Activated gamma-delta T cell (primary cell): Measurements from ENCODE around the gene ARMC7.

Source experiments
- DNase-seq: peaks from one replicate; lab custom pipeline; 2025; lab: John Stamatoyannopoulos, UW

ARMC7 gene

GRCh38 chr17:75078284-75079022, 31.3 kb upstream of the ARMC7 start:
- no peak for DNase-seq

GRCh38 chr17:75079023-75079373, 30.8 kb upstream of the ARMC7 start:
- DNase-seq: no peak

- DNase-seq: no peak
Observed at GRCh38 chr17:75081611-75082540, 27.9 kb upstream of the ARMC7 start.

DNA sequence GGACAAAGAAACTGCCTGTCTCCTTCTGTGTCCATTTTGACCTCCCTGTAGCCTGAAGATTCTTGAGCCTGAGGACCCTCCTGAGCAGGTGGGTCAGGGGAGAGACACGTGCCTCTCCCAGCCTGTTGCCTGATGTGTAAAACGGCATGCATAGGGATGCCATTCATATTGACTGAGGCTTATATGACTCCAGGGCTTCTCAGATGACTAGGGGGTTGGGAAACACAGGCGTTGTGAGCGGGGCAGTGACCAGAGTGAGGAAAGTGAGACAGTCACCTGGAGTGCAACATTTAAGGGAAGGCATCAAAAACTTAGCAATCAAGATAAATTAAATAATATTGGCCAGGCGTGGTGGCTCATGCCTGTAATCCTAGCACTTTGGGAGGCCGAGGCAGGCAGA, 27.1 kb upstream of the ARMC7 start:
- no peak for DNase-seq

DNA sequence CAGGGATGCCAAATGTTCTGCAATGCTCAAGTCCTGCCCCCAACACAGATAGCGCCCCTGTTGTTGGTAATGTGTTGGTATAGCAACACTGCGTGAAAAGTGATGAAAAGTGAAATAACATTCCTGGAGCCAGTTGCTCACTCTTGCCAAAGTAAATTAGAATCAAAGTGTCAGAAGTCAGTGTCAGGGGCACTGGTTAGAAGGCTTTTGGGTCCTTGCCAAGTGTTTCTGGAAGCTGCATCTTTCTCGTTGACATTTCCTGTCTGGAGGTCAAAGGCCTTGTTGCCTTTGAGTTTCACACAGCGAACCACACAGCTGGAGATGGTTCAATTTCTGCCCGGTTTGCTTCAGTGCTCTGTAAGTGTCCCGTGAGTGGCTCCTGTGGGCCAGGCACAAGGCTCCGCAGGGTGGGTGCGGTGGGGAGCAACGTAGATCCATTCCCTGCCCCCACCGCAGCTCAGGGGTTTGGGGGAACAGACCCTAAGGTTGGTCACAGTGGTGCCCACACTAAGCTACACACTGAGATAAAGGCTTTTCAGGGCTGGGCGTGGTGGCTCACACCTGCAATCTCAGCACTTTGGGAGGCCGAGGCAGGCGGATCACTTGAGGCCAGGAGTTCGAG, 25.6 kb upstream of the ARMC7 start:
- DNase-seq: no peak

GRCh38 chr17:75086496-75087181, 23.1 kb upstream of the ARMC7 start:
- DNase-seq: no peak

- DNase-seq: no peak
Observed at GRCh38 chr17:75087182-75087557, 22.6 kb upstream of the ARMC7 start.

DNA sequence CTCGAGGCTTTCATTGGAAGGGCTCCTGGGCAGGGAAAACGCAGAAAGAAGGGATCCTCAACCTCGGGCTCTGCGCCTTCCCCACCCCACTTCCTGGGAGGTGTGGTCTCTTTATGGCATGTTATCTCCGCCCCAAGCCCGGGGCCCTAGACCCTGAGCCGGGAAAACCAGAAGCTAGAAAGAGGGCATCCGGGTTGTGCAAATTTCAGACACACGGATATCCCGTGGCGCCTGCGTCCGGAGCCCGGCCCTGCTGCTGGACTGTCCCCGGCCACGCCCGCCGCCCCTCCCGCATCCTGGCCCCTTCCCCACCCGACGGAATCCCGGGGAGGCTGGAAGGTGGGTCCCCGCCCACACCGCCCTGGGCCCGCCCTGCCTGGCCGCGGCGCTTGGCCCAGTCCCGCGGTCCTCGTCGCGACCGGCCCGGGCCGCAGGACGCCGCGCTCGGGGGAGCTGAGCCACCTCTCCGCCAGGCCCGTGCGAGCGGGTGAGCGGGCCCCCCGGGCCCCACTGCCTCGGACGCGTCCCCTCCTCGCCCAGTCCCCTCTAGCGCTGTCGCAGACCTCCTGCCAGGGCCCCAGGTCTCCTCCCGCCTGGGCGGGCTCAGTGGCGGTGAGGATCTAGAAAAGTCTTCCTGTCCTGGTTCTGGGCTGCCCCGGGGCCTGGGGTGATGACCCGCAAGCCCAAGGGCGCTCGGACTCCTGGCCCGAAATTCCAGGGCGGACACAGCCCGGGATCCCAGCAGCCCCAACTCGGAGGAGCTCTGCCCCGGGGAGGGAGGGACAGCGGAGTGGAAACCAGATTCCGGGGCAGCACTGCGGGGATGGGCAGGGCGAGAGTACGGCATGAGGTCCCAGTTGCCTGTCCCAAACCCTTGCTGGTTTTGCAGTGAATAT, 22.0 kb upstream of the ARMC7 start, which contains the start of gene SLC16A5:
TSS of gene SLC16A5 (plus strand) at position 397 of the 896 bp plus-strand sequence. CDS start 5,683 bp downstream, outside the sequence.
- no peak for DNase-seq

DNA sequence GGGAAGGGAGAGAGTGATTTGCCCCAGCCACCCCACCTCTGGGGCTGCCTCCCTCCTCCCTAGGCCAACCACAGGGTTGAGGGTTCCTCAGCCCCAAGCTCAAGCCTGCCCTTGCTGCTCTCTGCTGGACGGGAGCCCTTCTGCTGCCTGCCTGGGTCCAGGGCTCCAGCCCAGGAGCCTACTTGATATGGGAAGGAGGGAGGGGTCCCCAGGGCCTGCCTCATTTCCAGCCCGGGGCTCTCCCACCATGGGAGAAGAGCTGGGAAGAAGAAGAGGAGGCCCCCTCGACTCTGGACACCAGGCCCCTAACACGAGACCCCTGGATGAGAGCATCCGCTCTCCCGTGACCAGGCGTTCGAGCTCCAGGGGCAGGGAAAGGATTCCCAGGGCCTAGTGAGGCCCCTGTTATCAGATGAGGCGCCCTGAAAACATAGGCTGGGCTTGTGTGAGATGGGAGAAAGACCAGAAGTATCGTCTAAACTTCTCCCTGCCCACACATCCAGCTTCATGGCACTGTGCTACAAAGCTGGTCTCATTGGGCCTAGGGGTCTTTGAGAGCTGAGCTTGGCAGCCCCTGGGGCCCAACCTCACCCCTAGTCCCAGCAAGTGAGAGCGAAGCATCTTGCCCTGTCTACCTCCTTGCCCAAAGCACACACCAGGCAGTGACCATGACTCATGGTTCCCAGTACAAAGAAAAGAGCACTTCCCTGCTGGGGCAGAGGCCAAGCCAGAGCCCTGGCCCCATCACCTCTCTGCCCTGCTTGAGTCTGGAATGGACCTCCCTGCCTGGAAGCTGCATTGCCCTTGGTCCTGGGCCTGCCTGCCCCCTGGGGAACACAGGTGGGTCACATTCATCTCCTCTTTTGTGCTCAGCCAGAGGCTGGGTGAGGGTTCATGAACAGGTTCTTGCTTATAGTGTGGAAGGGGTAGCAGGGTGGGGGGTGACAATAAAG, 21.0 kb upstream of the ARMC7 start:
- no peak for DNase-seq

GRCh38 chr17:75090871-75091854, 18.6 kb upstream of the ARMC7 start:
- no peak for DNase-seq

DNA sequence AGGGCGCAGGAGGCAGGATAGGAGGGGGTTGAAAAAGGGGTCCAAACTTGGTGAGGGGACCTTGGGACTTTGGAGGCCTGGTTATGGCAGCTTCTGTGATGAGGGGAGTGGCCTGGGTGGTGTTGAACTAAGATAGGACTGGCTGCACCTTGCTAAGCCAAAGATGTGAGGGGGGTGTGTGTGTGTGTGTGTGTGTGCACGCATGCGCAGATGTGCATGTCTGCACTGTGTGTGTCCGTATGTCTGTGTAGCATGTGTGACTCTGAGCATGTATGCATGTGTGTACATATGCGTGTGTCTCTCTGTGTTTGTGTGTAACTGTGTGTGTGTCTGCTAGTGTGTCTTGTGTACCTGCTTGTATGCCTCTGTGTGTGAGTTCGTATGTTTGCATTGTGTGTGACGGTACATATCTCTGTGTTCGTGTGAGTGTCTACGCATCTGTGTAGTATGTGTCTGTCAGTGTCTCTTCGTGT, 17.9 kb upstream of the ARMC7 start:
- DNase-seq: no peak

DNA sequence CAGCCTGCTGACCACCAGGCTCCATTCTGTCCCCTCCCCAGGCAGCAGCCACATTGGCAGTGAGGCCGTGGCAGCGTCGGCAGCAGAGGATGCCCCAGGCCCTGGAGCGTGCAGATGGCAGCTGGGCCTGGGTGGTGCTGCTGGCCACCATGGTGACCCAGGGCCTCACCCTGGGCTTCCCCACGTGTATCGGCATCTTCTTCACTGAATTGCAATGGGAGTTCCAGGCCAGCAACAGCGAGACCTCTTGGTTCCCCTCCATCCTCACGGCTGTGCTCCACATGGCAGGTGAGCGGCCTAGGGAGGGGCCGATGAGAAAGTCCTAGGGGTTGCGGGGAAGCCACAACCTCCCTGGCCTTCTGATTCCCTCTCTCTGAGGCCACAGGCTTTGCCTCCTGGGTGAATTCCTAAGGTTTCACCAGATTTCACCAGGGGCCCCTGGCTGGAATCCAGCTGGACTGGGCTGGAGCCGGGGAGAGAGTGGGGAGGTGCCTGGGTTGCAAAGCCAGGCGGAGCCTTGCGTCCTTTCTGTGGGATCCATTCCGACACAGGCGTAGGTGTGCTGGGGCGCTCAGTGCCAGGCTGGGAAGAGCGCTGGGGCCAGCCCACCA, 16.1 kb upstream of the ARMC7 start:
- DNase-seq: no peak

DNA sequence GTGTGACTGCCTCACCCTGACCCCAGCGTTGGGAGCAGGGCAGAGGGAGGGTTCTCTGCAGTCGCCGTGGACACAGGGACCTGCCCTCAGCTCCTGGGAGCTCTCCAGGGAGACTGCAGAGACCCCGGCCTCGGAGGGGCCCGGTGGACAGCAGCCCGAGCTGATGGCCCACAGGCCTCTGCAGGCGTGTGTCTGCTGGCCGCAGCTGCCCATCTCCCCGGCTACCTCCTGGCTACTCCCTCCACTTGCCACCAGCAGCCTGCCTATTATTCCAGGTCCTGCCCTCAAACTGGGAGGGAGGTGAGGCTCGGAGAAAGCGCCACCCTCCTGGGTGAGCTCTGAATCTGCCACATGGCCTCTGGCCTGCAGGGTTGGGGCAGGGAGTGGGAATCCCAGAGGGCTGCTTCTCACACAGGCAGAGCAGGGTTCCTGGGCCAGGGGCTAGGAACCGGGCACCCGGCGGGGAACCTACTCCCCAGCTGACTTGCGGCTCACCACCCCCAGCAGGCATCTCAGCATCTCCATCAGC, 14.8 kb upstream of the ARMC7 start:
- DNase-seq: no peak

GRCh38 chr17:75096082-75096625, 13.6 kb upstream of the ARMC7 start:
- DNase-seq: no peak

DNA sequence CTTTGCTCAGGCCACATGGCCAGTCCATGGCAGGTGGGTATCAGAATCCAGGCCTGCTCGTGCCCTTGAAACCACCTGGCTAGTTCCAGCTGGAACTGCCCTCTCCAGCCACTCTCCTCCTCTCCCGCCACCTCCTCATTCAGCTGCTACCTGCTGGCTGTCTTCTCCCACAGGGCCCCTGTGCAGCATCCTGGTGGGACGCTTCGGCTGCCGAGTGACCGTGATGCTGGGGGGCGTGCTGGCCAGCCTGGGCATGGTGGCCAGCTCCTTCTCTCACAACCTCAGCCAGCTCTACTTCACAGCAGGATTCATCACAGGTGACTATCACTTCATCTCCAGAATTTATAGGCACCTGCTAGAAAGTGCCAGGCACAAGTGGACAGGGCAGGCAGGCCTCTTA, 11.9 kb upstream of the ARMC7 start:
- DNase-seq: no peak

DNA sequence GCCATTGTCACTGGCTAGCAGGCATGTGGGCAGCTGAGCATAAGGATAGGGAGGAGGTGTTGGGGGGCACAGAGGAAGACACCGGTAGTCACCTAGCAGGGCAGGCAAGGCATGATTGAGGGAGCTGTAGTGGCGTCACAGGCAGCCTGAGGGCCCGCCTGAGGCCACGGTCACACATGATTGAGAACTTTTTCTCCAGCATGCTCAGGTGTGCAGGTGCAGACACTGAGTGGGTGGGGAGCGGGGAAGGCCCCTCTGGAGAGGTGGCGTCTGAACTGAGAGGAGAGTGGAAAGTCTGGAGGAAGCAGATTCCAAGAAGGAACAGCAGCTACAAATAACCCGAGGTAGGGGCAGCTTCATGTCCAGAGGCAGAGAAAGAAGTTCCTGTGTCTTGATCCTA, 10.9 kb upstream of the ARMC7 start:
- no peak for DNase-seq

DNA sequence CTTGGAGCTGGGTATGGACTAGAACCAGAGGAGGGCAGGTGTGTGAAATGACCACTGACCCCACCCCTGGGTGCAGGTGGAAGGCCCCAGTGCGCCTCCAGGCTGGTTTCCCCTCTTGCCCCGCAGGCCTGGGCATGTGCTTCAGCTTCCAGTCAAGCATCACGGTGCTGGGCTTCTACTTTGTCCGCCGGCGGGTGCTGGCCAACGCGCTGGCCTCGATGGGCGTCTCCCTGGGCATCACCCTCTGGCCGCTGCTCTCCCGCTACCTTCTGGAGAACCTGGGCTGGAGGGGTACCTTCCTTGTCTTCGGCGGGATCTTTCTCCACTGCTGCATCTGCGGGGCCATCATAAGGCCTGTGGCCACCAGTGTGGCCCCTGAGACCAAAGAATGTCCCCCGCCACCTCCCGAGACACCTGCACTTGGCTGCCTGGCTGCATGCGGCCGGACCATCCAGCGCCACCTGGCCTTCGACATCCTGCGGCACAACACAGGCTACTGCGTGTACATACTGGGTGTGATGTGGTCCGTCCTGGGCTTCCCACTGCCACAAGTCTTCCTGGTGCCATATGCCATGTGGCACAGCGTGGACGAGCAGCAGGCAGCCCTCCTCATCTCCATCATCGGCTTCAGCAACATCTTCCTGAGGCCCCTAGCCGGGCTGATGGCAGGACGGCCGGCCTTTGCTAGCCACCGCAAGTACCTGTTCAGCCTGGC, 9.7 kb upstream of the ARMC7 start:
- no peak for DNase-seq
